Naive B cell (primary cell): ENCODE data around the gene MYH6. TPM values are rescaled to one million over a fixed set of nuclear protein-coding genes. Genes with fewer than 3 reads are reported as not detected.
"Not testable (repeated sequence)": the region's sequence is repeated elsewhere in the genome, so short reads cannot be mapped to it uniquely, and the experiment has no call there.

Experiments used
- ATAC-seq, 2 donors: fragments of 150-1000 bp; cut with Tn5 transposase; 2 replicates each; pipeline ENCODE4 v1.10.0; 2021; ENCODE audit warnings: low read depth in 2 of 2, mild to moderate bottlenecking in 2 of 2, moderate library complexity in 2 of 2
- DNase-seq: peaks from one replicate; pipeline ENCODE4 v3.0.0; 2022
- H3K27ac Mint-ChIP-seq, 6 donors: one replicate each; pipeline ENCODE4 v1.8.0; 2020 to 2022; ENCODE audit warnings: mild to moderate bottlenecking in 6 of 6, mixed read lengths in 6 of 6, moderate library complexity in 5 of 6, inconsistent platforms in 2 of 6
- H3K27me3 Mint-ChIP-seq, 3 donors: one replicate each; pipeline ENCODE4 v1.8.0; 2021 to 2022; ENCODE audit warnings: mixed read lengths in 3 of 3, mild to moderate bottlenecking in 1 of 3
- H3K36me3 Mint-ChIP-seq, 2 donors: one replicate each; pipeline ENCODE4 v1.8.0; 2020 to 2022; ENCODE audit warnings: mixed read lengths in 2 of 2, inconsistent platforms in 1 of 2, mild to moderate bottlenecking in 1 of 2
- H3K4me1 Mint-ChIP-seq, 3 donors: one replicate each; pipeline ENCODE4 v1.8.0; 2020 to 2022; ENCODE audit warnings: mixed read lengths in 3 of 3, inconsistent platforms in 1 of 3, mild to moderate bottlenecking in 1 of 3, moderate library complexity in 1 of 3
- H3K4me3 Mint-ChIP-seq, 8 donors: one replicate each; pipeline ENCODE4 v1.8.0; 2020 to 2022; ENCODE audit warnings: mild to moderate bottlenecking in 8 of 8, mixed read lengths in 8 of 8, moderate library complexity in 8 of 8, inconsistent platforms in 2 of 8
- H3K9me3 Mint-ChIP-seq, 7 donors: one replicate each; pipeline ENCODE4 v1.8.0; 2020 to 2022; ENCODE audit warnings: mixed read lengths in 7 of 7, mild to moderate bottlenecking in 5 of 7, inconsistent platforms in 2 of 7, moderate library complexity in 1 of 7
- polyA plus RNA-seq, 6 donors: library from polyadenylated mRNA; unstranded; fragments of 300-500 nt; fragmentation: Illumina TruSeq; gene quantifications; one replicate each; pipeline ENCODE4 v1.2.3, GENCODE V29; 2021; ENCODE audit warnings: low read depth in 6 of 6

Gene MYH6
- polyA plus RNA-seq, 6 donors from 2014 or later, result not detected

DNA sequence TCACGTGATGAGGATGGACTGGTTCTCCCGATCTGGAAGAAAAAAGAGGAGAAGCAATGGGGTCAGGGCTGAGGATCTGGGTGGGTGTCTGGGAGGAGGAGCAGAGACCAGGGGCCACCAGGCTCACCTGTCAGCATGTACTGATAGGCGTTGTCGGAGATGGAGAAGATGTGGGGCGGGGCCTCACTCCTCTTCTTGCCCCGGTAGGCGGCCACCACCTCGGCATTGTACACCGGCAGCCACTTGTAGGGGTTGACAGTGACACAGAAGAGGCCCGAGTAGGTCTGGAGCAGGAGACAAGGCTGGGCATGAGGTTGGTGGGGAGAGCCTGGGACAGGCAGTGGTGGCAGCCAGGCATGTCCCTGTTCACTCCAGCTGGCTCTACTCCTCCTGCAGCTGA, 3.0 kb downstream of the MYH6 start:
- Mint-ChIP-seq H3K4me1 (peaks cover 8 to 26% (median 25%) of the 10 kb centered on the region in 3 donors), H3K27ac (peak overlapping the region in 1 of 6 donors; percentile 73), H3K27me3 (peaks cover 32 to 78% (median 53%) of the 10 kb centered on the region in 3 donors), H3K9me3 (no peaks in the 10 kb centered on the region), H3K36me3 (no peaks in the 10 kb centered on the region), H3K4me3 (no peak overlapping the region)
- ATAC-seq (no peak), DNase-seq (no peak)

GRCh38 chr14:23404331-23404900, 3.7 kb downstream of the MYH6 start:
- Mint-ChIP-seq H3K27me3 (peaks cover 32 to 79% (median 52%) of the 10 kb centered on the region in 3 donors), H3K9me3 (no peaks in the 10 kb centered on the region), H3K27ac (no peak overlapping the region), H3K36me3 (no peaks in the 10 kb centered on the region), H3K4me1 (peaks cover 8 to 26% (median 25%) of the 10 kb centered on the region in 3 donors), H3K4me3 (no peak overlapping the region)
- DNase-seq, result no peak
- no peak for ATAC-seq

- DNase-seq, result no peak
- ATAC-seq, result no peak
- no peaks in the 10 kb centered on the region for H3K9me3 Mint-ChIP-seq
- peaks cover 32 to 79% (median 53%) of the 10 kb centered on the region in 3 donors for H3K27me3 Mint-ChIP-seq
- peak overlapping the region in 1 of 8 donors; percentile 22 for H3K4me3 Mint-ChIP-seq
- no peaks in the 10 kb centered on the region for H3K36me3 Mint-ChIP-seq
- peaks cover 8 to 25% (median 25%) of the 10 kb centered on the region in 3 donors for H3K4me1 Mint-ChIP-seq
- no peak overlapping the region for H3K27ac Mint-ChIP-seq
Observed at GRCh38 chr14:23403908-23404307, 4.2 kb downstream of the MYH6 start.

DNA sequence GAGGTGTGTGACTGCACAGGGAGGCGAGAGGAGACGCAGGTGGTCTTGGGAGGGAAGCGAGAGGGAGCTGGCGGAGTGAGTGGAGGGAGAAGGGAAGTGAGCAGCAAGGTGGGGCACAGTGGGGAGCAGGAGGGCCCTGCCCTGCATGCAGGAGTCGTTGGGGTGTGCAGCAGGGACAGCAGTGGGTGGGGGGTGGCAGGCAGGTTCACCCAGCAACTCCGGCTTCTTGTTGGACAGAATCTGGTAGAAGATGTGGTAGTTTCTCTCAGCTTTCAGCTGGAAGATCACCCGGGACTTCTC, 5.0 kb downstream of the MYH6 start:
- no peak for ATAC-seq
- Mint-ChIP-seq H3K27me3 (peaks cover 32 to 77% (median 52%) of the 10 kb centered on the region in 3 donors), H3K4me1 (peaks cover 8 to 25% (median 20%) of the 10 kb centered on the region in 3 donors), H3K9me3 (no peaks in the 10 kb centered on the region), H3K36me3 (no peaks in the 10 kb centered on the region), H3K4me3 (no peak overlapping the region), H3K27ac (no peak overlapping the region)
- no peak for DNase-seq

DNA sequence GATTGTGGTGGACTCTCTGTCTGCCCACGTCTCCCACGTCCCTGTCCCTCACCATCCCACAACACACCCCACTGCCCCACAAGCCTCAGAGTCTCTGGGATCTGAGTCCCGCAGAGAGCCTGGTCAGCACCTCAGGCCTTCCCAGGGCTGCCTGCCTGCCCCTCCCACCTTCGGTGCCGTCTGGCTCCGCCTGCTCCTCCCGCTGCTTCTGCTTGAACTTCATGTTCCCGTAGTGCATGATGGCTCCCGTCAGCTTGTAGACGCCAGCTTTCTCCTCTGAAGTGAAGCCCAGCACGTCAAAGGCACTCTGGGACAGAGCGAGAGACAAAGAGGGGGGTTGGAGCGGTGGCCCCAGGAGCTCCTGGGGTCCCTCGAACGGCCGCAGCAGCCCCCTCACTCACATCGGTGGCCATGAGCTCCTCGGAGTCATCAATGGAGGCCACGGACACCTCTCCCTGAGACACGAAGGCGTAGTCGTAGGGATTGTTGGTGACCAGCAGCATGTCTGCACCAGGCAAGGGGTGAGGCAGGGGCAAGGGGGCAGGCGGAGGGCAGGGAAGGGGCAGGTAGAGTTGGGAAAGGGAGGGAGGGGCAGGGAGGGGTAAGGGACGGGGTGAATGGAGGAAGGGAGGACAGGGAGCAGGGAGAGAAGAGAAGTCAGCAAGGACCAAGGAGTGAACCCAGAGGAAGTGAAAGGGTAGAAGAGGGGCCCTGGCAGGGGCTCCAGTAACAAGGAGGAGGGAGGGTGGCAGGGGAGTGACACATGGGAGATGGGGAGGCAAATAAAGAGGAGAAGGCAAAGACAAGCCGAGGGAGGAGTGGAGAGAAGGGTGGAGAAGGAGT, 5.6 kb downstream of the MYH6 start:
- DNase-seq (no peak), ATAC-seq (no peak)
- H3K4me3 Mint-ChIP-seq, result no peak overlapping the region
- peaks cover 28 to 75% (median 49%) of the 10 kb centered on the region in 3 donors for H3K27me3 Mint-ChIP-seq
- H3K27ac Mint-ChIP-seq, result no peak overlapping the region
- H3K9me3 Mint-ChIP-seq, result no peaks in the 10 kb centered on the region
- peaks cover 8 to 22% (median 20%) of the 10 kb centered on the region in 3 donors for H3K4me1 Mint-ChIP-seq
- H3K36me3 Mint-ChIP-seq, result no peaks in the 10 kb centered on the region

- peak overlapping the region in 1 of 6 donors; percentile 72 for H3K27ac Mint-ChIP-seq
- no peak overlapping the region for H3K4me3 Mint-ChIP-seq
- H3K27me3 Mint-ChIP-seq, result peaks cover 19 to 63% (median 46%) of the 10 kb centered on the region in 3 donors
- no peak for ATAC-seq
- H3K9me3 Mint-ChIP-seq, result no peaks in the 10 kb centered on the region
- no peak for DNase-seq
- H3K4me1 Mint-ChIP-seq, result peaks cover 7 to 14% (median 14%) of the 10 kb centered on the region in 3 donors
- no peaks in the 10 kb centered on the region for H3K36me3 Mint-ChIP-seq
Observed at GRCh38 chr14:23401291-23401690, 6.8 kb downstream of the MYH6 start.

DNA sequence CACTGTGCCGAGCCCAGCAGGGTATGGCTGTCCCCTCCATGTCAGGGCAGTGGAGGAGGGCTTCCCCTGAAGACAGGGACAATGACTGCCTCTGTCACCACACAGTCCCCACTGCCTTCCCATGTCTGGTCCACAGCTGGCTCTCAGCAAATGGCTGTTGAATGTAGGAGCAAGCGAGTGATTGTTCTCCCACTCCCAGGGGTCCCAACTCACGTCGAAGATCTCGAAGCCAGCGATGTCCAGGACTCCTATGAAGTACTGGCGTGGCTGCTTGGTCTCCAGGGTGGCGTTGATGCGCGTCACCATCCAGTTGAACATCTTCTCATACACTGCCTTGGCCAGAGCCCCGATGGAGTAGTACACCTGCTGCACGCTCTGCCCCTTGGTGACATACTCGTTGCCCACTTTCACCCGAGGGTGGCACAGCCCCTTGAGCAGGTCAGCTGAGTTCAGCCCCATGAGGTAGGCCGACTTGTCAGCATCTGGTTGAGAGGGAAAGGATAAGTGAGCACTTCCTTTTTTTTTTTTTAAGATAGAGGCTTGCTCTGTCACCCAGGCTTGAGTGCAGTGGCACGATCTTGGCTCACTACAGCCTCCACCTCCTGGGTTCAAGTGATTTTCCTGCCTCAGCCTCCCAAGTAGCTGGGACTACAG, 7.5 kb downstream of the MYH6 start:
- ATAC-seq, H3K4me1 Mint-ChIP-seq, H3K9me3 Mint-ChIP-seq, H3K4me3 Mint-ChIP-seq, DNase-seq, H3K27ac Mint-ChIP-seq, H3K36me3 Mint-ChIP-seq: not testable (repeated sequence)
- H3K27me3 Mint-ChIP-seq, result peaks cover 16 to 56% (median 39%) of the 10 kb centered on the region in 3 donors

GRCh38 chr14:23399591-23399990, 8.5 kb downstream of the MYH6 start:
- Mint-ChIP-seq H3K27ac (no peak overlapping the region), H3K9me3 (no peaks in the 10 kb centered on the region), H3K27me3 (peaks cover 12 to 54% (median 31%) of the 10 kb centered on the region in 3 donors), H3K4me1 (peaks cover 0 to 8% (median 6%) of the 10 kb centered on the region in 3 donors), H3K4me3 (no peak overlapping the region), H3K36me3 (no peaks in the 10 kb centered on the region)
- DNase-seq, result no peak
- ATAC-seq, result no peak

GRCh38 chr14:23399136-23399535, 8.9 kb downstream of the MYH6 start:
- ATAC-seq, result no peak
- H3K9me3 Mint-ChIP-seq, result no peaks in the 10 kb centered on the region
- H3K4me3 Mint-ChIP-seq, result no peak overlapping the region
- peaks cover 0 to 8% (median 6%) of the 10 kb centered on the region in 3 donors for H3K4me1 Mint-ChIP-seq
- H3K27ac Mint-ChIP-seq, result no peak overlapping the region
- no peak for DNase-seq
- no peaks in the 10 kb centered on the region for H3K36me3 Mint-ChIP-seq
- peaks cover 10 to 54% (median 31%) of the 10 kb centered on the region in 3 donors for H3K27me3 Mint-ChIP-seq

DNA sequence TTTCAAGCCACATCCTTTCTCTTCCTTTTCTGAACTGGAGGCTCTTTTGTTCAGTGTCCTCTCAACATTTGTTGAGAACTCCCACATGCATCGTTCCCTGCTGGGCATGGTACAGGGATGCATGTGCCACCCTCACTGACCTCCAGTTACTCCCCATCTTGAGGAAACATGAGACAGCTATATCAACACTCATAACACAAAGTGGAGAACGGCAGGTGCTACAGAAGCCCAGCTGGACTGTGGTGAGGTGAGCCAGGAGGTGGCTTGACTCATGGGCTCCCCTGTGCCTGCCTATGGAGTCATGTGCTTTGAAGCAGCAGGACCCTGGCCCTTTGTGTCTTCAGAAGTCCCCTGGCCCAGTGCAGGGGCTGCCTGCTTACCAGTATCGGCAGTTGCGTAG, 9.7 kb downstream of the MYH6 start:
- Mint-ChIP-seq H3K27me3 (peaks cover 9 to 57% (median 34%) of the 10 kb centered on the region in 3 donors), H3K27ac (peak overlapping the region in 1 of 6 donors; percentile 41), H3K9me3 (no peaks in the 10 kb centered on the region), H3K36me3 (no peaks in the 10 kb centered on the region), H3K4me1 (peaks cover 0 to 8% (median 4%) of the 10 kb centered on the region in 3 donors), H3K4me3 (no peak overlapping the region)
- ATAC-seq (no peak), DNase-seq (no peak)

- Mint-ChIP-seq H3K36me3 (no peaks in the 10 kb centered on the region), H3K4me1 (no peaks in the 10 kb centered on the region), H3K4me3 (no peak overlapping the region), H3K9me3 (no peaks in the 10 kb centered on the region), H3K27me3 (peaks cover 12 to 52% (median 29%) of the 10 kb centered on the region in 3 donors), H3K27ac (no peak overlapping the region)
- DNase-seq (no peak), ATAC-seq (no peak)
Observed at GRCh38 chr14:23396781-23397407, 11.2 kb downstream of the MYH6 start.

GRCh38 chr14:23396126-23396525, 11.9 kb downstream of the MYH6 start:
- Mint-ChIP-seq H3K27ac (peak overlapping the region in 1 of 6 donors; percentile 21), H3K4me3 (no peak overlapping the region), H3K36me3 (no peaks in the 10 kb centered on the region), H3K9me3 (no peaks in the 10 kb centered on the region), H3K4me1 (no peaks in the 10 kb centered on the region), H3K27me3 (peaks cover 9 to 50% (median 23%) of the 10 kb centered on the region in 3 donors)
- ATAC-seq (no peak), DNase-seq (no peak)

DNA sequence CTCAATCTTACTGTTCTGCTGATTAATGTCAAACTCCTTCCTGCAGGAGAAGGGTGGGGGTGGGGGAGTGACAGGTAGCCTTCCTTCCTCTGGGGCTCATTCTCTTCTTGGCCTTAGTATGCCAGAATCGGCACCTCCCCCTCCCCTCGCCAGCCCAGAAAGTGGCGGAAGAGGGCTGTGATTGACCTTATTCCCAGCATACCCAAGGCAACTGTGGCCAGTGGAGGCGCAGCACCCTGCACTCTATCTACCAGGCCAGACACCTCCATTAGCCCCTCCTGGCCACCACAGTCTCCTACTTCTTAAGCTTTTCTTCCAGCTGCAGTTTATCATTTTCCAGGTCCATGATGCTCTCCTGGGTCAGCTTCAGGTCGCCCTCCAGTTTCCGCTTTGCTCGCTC, 15.5 kb downstream of the MYH6 start:
- Mint-ChIP-seq H3K4me1 (no peaks in the 10 kb centered on the region), H3K27me3 (peaks cover 18 to 63% (median 36%) of the 10 kb centered on the region in 3 donors), H3K27ac (no peak overlapping the region), H3K36me3 (no peaks in the 10 kb centered on the region), H3K9me3 (no peaks in the 10 kb centered on the region), H3K4me3 (no peak overlapping the region)
- ATAC-seq (no peak), DNase-seq (no peak)
